Activated CD4-positive, CD25-positive, alpha-beta regulatory T cell (primary cell): ENCODE measurements around the gene VTCN1.

Experiments used
- DNase-seq, 4 experiments: peaks; one replicate each; lab custom pipeline; 2025; lab: John Stamatoyannopoulos, UW

VTCN1 gene

DNA sequence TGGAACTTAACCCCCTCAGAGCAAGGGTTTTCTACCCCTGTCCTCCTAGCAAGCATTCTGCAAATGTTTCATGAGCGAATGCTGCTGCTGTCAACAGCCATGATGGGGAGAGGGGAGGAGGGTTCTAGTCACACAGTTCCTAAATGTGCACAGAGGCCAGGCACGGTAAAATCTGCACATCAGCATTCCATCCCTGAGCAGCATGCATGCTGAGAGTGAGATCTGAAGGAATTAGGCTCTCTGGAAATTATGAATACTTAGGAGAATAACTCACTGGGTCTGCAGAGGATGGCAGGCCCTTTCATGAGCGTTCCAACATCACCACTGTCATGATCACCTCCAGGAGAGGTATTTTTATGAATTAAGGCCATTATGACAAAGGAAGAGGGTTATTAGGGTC, 2.1 kb downstream of the VTCN1 start:
- DNase-seq = no peak

DNA sequence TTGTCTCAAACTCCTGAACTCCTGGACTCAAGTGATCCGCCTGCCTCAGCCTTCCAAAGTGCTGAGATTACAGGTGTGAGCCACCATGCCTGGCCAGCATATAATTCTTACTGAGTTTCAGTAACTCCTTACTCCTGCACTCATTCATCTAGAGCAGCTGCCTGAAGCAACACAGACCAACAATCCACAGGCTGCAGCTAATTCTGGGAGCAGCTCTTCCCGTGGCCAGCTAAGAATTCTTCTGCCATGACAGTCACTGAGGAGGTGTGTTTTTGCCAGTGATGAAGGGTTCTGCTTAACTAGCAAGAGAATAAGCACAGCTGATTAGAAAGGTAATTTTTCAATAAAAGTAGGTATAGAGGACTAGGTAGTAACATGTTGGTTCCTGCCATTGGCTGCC, 5.4 kb downstream of the VTCN1 start:
- DNase-seq = no peak

DNA sequence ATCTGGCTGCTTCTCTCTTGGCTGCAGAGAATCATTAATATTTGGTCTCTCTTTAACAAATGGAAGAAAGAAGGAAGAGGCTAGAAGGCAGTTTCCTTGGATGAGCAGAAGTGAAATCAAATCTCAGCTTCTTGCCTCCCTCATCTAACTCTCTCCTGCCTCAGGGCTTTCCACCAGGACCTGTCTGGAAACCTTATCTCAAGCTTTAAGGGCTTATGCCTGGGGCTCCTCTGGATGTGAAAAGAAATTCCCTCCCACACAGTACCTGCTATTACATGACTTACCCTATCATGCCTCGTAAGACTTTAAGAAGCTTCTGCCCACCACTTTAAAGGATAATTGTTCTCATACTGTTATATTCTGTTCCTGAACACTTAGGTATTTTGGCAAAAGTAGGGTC, 8.9 kb downstream of the VTCN1 start:
- DNase-seq = no peak

DNA sequence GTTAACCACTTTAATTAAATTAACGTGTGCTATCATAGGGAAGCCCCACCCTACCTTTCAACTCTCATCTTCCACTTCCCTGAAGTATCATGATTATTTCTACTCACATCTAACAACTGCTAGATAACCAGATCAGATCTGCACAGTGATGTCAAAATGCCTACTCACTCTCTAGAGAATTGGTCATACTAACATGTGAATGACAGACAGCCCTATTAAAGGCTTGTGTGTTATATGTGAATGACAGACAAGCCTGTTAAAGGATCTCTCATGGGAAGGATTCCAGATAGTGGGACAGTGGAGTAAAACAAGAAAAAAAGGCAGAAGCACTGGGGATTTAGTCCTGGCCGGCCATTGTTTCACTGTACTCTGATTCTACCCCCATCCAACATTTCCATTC, 12.6 kb downstream of the VTCN1 start:
- no peak for DNase-seq

- DNase-seq = no peak
Observed at GRCh38 chr1:117189726-117190125, 21.0 kb downstream of the VTCN1 start.

GRCh38 chr1:117188816-117189437, 21.8 kb downstream of the VTCN1 start:
- no peak for DNase-seq

DNA sequence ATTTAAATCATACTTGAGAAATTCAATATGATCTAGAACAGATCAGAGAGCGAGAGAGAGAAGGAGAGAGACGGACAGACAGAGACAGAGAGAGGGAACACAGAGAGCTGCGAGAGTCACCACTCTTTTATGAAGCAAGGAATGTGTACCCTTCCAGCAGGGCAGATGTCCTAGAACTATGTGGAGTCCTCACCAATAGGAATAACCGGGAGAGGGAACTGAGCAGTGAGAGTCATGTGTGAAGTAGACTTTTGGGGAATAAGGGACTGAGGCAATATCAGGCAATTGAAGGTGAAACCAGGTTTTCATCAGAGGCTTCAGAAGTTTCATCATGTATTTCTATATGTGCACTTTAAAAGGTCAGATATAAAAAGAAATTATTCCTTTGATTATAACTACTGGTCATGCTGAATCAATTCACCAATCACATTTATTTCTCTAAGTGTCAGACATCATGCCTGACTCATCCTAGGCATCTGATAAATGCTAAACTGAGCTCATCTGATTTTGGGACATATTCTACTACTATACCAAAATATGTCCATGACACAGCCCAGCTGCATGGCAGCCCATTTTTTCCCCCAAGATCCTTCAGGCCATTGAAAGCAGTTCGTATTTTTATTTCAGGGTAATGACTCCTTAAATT, 22.4 kb downstream of the VTCN1 start:
- no peak for DNase-seq

GRCh38 chr1:117183112-117183511, 27.6 kb downstream of the VTCN1 start:
- no peak for DNase-seq

GRCh38 chr1:117182319-117182718, 28.4 kb downstream of the VTCN1 start:
- no peak for DNase-seq

GRCh38 chr1:117181630-117182041, 29.1 kb downstream of the VTCN1 start:
- DNase-seq = no peak

DNA sequence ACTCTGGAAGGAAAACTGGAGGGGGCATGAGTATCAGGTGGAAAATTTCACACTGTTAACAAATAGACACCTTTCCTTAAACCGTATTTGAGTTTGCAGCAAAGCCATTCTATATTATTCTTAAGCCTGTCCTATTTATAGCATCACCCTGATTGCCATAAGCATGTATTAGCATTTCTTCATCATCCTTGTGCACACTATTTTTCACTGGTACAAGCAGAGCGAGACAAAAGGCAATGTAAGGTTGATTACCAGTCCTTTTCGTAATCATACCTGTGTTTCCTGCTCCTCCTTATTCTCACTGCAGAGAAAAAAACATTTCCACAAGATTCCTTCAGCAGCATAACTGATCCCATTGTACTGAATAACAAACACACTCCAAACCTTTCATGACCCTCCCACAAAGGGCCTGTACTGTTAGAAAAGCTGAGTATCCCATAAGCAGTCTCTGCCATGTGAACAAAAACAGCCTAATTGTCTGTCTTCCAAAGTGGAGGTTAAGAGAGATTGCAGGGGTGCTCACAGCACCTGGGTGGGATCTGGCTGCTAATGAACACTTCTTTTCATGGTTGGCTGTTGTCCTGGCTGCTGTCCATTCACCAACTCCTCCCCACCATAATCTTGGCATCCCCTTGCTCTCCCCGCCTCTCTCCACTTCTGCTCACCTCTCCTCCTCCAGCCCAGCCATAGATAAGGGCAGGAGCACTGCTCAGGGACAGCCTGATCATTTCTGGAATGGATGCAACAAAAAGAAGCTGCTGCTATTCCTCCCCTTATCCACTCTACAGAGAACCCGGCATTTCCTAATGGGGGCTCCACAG, 30.4 kb downstream of the VTCN1 start:
- DNase-seq = no peak

- DNase-seq = no peak
Observed at GRCh38 chr1:117179471-117179870, 31.3 kb downstream of the VTCN1 start.

DNA sequence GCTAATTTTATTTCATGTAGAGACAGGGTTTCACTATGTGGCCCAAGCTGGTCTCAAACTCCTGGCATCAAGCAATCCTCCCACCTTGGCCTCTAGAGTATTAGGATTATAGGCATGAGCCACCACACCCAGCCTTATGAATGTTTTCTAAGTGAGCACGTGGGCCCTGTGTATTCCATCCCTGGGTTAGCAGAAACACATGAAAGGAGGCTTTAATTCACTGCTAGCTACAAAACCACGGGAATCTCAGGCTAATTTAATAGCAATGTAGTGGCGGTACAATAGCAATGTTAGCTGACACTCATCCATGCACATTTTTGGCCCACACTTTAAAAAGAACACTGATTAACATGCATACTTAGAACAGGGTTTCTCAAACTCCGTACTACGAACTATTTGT, 32.0 kb downstream of the VTCN1 start:
- DNase-seq = no peak

DNA sequence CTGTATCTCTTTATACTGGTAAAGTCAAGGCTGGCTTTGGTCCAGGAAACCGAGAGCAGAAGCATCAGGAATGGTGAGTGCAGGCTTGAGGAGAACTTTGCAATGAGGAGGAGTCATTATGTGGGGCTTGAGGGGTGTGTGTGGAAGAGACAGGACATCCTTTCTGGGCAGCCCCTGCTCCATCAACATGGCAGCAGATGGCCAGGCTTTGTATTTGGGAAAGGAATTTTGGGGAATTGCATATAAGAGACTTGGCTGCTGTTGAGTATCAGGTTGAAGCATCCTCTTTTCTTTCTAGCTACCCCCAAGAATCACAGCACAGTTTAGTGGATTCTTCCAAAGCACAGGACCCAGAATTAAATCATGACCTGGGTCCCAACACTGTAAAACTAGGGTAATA, 33.4 kb downstream of the VTCN1 start:
- DNase-seq = no peak

DNA sequence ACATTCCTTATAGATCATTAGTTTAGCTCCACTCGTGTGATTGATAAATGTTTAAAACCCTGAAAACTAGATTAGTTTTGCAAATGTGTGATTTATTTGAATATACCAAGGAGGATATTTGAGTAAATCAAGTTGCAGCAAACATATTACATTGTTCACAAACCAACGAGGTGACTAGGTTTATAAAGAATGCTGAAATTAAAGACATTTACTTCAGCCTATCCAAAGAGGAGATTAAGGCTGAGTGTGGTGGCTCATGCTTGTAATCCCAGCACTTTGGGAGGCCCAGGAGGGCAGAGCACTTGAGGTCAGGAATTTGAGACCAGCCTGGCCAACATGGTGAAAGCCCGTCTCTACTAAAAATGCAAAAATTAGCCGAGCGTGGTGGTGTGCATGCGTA, 34.1 kb downstream of the VTCN1 start:
- no peak for DNase-seq

DNA sequence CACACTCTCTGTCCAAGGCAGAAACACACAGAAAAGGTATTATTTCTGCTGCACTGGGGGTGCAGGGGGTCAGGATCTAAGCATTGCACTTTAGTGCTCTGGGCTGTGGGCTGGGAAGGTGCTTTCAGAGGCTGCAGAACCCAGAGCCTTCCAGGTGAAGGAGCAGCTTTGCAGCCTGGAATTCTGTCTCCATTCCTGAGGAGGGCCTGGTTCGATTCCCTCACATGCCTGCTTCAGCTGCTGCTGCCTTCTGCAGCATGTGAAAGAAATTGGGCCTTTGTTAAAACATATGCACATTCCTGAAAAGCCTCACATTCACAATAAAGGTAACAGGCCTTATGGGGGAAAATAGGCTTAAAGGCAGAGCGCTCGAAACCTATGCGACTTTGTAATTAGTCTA, 35.9 kb downstream of the VTCN1 start:
- no peak for DNase-seq

- DNase-seq = no peak
Observed at GRCh38 chr1:117173691-117174090, 37.0 kb downstream of the VTCN1 start.

DNA sequence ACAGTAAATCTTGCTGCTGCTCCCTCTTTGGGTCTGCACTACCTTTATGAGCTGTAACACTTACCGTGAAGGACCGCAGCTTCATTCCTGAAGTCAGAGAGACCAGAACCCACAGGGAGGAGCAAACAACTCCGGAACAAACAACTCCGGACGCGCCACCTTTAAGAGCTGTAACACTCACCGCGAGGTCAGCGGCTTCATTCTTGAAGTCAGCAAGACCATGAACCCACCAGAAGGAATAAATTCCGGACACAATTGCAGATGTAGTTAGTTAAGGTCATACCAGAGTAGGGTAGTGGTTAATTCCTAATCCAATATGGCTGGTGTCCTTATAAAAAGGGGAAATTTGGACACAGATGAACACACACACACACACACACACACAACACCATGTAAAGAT, 37.7 kb downstream of the VTCN1 start:
- no peak for DNase-seq

DNA sequence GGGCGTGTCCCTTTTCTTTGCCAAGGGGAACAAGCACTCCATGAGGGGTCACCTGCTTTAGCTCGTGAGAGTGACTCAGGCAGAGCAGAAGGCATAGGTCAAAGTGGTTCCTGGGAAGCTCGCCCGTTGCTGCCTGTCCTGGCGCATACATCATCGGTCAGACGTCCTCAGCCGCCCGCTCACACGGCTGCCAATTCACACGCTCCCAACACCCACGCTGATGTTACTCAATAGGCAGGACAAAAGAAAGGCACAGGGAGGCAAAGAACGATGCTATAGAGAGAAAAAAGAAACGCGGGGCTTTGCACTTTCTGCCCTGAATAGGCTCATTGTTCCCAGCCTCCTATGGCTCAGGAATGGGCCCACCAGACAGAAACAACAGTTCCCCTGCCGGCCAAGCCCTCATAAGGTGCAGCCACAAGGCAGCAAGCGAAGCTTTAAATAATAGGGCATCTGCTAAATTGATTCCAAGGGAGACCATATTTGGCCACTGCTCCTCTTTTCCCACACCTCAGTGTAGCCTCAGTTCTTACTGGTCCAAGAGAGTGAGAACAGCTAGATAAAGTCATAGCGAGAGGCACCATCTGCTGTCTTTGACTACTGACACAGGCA, 38.7 kb downstream of the VTCN1 start:
- DNase-seq = no peak

GRCh38 chr1:117169871-117170596, 40.7 kb downstream of the VTCN1 start:
- no peak for DNase-seq

DNA sequence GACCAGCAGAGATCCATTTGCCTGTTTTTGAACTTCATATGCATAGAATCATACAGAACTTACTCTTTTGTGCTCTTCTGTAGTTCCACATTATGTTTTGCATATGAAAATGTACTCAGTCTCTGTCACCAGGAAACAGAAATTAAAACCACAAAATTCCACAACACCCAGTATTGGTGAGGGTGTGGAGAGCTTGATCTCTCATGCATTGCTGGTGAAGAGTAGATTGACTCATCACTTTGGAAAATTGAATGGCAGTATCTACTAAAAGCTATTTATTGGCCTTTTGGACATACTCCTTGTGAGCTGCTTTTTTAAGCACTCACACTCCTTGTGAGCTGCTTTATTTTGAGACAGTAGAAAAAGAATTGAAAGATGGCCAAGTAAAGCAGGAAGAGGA, 43.3 kb downstream of the VTCN1 start:
- DNase-seq = no peak

DNA sequence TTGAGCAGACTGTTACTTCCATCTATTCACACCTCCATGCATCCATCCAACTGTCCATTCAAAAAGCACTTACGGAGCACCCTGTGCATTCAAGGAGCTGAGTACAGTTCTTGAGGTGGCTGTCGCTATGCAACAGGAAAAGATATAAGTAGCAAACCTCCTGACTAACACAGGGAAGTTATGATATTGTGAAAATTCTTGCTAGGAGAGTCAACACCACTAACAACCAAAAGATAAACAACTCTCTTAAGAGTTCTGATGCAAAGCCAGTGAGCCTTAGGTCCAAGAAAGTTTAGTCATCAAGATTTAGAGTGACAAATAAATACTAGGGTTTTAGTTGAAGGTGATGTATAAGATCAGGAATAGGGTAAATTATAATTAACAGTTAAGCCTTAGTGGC, 44.7 kb downstream of the VTCN1 start:
- no peak for DNase-seq
